Suppressor macrophage treated with lipopolysaccharide for 1 hour (primary cell): ENCODE data around the gene HCRTR1.

ENCODE experiments used
- DNase-seq, 3 donors: peaks; one replicate each; pipeline ENCODE4 v3.0.0-alpha.2; 2020 to 2022

HCRTR1 gene

DNA sequence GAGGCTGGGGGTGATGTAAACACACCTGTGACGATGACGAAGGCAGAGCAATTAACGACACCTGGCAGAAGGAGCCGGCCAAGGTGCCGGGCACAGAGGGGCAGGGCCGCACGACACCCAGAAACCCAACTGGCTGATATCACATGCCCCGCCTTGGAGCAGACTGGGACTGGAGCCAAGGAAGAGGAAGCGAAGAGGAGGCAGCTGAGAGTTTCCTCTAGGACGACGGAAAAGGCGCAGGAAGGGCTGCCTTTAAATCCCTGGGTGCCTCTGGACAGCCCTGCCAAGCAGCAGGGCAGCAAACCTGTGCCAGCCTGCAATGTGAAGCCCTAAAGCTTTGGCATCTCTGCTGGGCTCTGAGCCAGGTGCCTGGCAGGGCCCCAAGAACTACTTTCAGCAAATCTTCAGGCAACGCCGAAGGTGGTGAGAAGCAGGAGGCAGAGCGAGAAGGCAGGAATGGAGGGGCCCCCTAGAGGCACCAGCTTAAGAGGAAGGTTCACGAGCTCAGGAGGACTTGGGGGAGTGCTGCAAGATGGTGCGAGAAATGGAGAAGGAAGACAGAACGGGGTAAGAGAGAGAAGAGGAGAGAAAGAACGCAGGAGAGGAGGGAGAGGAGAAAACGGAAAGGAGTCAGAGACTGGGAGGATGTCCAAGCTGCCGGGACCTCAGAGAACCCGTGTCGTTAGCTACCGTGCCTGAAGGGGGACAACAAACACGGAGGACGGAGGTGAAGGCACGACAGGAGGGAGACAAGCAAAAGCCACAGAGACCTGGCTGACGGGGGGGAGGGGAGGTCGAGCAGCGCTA, 52.5 kb downstream of the HCRTR1 start:
- peak; percentile 49 to 60 (median 54) for DNase-seq

DNA sequence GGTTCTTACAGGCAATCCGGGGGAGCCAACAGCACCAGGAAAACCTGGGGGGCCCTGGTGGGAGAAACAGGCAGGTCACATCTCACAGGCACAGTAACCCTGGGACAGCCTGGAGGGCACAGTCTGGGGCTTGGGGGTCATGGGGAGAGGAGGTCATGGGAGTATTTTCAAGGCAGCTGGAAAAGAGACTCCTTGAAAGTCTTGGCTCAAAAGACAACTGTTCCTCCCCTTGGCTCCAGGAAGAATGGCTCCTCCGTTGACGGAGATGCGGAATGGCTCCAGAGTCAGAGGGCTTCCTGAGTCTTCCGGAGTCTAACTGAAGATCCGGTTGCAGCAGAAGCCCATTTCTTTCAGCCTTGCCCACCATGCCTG, 53.1 kb downstream of the HCRTR1 start:
- DNase-seq: no peak

DNA sequence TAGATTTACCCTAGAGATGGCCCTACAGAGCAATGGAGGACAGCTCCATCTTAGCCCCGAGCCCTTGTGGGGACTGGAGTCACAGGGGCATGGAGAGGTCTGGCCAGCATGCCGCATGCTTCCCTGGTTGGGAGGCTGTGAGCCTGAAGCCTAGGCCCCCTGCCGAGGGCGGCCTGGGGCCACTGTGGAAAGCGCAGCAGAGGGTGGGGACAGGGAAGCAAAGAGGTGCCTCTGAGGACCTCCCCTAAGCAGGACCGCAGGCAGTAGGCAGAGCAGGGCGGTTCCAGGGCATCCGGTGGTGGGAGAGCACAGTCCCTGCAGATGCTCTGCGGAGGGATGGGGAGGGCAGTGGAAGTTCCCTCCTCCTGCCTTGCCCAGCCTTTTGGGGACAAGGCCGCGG, 53.7 kb downstream of the HCRTR1 start:
- no peak for DNase-seq

DNA sequence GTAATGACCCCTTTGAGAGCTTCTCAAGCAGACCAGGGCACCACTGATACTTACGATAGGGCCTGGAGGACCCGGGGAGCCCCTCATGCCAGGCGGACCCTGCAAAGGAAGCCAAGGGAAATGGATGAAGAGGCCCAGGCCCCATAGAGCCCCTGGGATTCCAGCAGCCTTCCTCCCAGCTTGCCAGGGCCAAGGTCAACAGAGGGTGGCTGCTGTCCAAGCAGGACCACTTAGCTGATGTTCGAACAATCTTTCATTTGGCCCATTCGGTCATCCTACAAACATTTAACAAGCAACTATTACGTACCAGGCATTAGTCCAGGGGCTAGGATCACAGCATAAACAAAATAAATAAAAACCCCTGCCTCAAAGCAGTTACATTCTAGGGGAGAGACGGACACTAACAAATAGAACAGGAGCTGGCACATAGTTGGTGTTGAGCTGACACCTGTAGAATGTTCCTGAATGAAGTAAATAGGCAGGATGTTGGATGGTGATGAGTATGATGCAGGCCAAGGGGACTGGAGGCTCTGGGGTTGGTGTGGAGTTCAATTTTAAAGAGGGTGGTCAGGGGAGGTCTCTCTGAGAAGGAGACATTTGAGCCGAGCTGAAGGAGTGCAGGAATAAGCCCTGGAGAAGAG, 54.2 kb downstream of the HCRTR1 start:
- DNase-seq: no peak

DNA sequence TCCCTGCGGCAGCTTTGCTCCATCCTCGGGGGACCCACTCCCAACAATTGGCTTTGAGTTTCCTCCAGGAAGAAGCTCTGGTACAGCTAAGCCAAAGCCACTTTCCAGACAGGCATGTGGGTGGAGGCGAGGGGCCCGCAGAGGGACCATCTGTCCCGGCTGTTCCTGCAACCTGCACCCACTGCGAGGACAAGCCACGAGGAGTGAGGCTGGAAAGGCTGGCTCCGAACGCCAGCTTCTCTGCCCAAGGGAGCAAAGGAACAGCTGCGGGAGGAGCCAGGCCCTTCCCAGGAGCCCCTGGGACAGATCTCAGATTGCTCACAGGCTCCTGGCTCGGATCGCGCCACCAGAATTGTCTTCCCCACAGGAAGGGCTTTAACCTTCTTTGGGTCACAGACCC, 55.5 kb downstream of the HCRTR1 start:
- DNase-seq: no peak

DNA sequence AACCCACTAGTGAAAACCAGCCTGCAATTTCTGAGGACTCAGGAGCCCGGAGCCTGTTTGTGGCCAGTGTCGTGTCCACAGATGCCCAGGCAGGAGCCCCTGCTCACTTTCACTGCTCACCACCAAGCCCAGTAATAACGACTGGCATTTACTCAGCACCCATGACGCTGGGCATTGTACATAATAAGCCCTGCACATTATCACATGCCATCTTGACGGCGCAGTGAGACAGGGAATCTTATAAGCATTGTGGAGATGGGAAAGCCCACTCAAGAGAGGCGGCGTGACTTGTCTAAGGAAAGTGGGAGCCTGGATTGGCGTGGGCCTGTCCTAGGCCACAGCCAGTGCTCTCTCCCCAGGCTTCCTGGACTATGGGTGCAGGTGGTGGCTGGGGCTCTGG, 55.9 kb downstream of the HCRTR1 start:
- no peak for DNase-seq

DNA sequence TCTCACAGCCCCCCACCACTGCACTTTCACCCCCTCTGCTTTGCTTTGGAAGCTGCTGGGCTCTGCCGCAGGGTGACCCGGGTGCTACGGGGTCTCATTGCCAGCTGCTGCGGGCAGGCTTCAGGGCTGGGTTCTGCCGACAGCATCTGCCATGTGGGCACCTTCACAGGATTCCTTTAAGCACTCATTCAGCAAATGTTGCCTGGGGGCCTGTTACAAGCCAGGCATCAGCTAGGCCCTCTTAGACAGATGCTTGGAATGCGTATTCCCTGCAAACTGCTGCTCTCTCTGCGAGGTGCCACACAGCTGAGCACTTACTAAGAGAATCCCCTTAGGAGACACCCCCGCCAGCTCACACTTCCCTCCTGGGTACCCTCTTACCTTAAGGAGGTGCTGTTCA, 57.1 kb downstream of the HCRTR1 start:
- no peak for DNase-seq

DNA sequence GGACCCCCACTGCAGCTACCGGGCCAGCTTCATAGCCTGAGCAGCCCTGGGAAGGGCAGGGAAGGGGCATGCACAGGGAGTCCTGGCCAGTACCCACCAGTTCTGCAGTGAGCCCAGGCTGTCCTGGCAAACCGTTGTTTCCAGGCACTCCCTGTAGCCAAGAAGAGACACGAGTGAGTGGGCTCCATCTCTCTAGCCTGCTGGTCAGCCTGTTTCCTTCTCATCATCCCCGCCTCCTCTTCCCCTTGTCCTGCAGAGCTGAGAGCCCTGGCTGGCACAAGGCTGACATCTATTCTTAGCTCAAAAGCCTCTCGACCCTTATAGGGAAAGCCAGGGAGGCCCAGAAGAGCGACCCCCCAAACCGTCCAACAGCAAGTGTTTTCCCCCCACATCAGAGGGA, 57.7 kb downstream of the HCRTR1 start:
- no peak for DNase-seq

DNA sequence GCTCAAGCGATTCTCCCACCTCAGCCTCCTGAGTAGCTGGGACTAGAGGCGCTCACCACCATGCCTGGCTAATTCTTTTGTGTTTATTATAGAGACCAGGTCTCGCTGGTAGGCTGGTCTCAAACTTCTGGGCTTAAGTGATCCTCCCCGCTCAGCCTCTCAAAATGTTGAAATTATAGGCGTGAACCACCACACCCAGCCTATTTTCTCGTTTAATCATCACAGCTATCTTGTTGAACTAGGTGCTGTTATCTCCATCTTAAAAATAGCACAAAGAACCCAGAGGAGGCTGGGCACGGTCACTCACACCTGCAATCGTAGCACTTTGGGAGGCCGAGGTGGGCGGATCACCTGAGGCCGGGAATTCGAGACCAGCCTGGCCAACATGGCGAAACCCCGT, 58.3 kb downstream of the HCRTR1 start:
- DNase-seq: no peak
